ENCODE measurements around the gene FOS. TPM values are rescaled to one million over a fixed set of nuclear protein-coding genes. Genes with fewer than 3 reads are reported as not detected.

Gene FOS
- total RNA-seq, 4 donors from 2014 or later = 77.0 to 526 (median 215) TPM

GRCh38 chr14:75244121-75244520, 34.5 kb upstream of the FOS start:
- TF ChIP-seq CTCF (IDR thresholded peaks at IDR 0.05; ENCODE audit: low read depth) = no peak

- TF ChIP-seq CTCF (IDR thresholded peaks at IDR 0.05; ENCODE audit: low read depth) = no peak
Measured at GRCh38 chr14:75246546-75247285, 31.9 kb upstream of the FOS start.

GRCh38 chr14:75247286-75247922, 31.2 kb upstream of the FOS start:
- no peak for TF ChIP-seq CTCF (IDR thresholded peaks at IDR 0.05; ENCODE audit: low read depth)

- TF ChIP-seq CTCF (IDR thresholded peaks at IDR 0.05; ENCODE audit: low read depth) = no peak
Measured at GRCh38 chr14:75247939-75248338, 30.7 kb upstream of the FOS start.

GRCh38 chr14:75249251-75249957, 29.2 kb upstream of the FOS start:
- no peak for TF ChIP-seq CTCF (IDR thresholded peaks at IDR 0.05; ENCODE audit: low read depth)

GRCh38 chr14:75249958-75250336, 28.7 kb upstream of the FOS start:
- TF ChIP-seq CTCF (IDR thresholded peaks at IDR 0.05; ENCODE audit: low read depth) = no peak

- TF ChIP-seq CTCF (IDR thresholded peaks at IDR 0.05; ENCODE audit: low read depth) = no peak
Measured at GRCh38 chr14:75250800-75251199, 27.8 kb upstream of the FOS start.
